Endodermal cell (in vitro differentiated cells): Measurements from ENCODE around the gene MPI. TPM values are rescaled to one million over a fixed set of nuclear protein-coding genes. Genes with fewer than 3 reads are reported as not detected.

Experiments used
- DNase-seq: peaks from one replicate; pipeline ENCODE4 v3.0.0-alpha.2; 2017
- H3K27ac ChIP-seq: 2 replicates; pipeline ENCODE4 v1.5.1; 2013; ENCODE audit warnings: mild to moderate bottlenecking, low read depth, low read length, moderate library complexity
- H3K27me3 ChIP-seq: 2 replicates; pipeline ENCODE4 v1.6.1; 2013; ENCODE audit warnings: mild to moderate bottlenecking, low read length, moderate library complexity; ENCODE audit not compliant: insufficient read depth, control insufficient read depth, poor library complexity, severe bottlenecking
- H3K36me3 ChIP-seq: 2 replicates; pipeline ENCODE4 v1.7.0; 2013; ENCODE audit warnings: mild to moderate bottlenecking, low read length, moderate library complexity; ENCODE audit not compliant: control insufficient read depth, insufficient read depth
- H3K4me1 ChIP-seq: one replicate; pipeline ENCODE4 v1.7.0; 2013; ENCODE audit warnings: low read length; ENCODE audit not compliant: control insufficient read depth, insufficient read depth
- H3K4me3 ChIP-seq: 2 replicates; pipeline ENCODE4 v1.5.1; 2013; ENCODE audit warnings: mild to moderate bottlenecking, low read length, moderate library complexity
- H3K9ac ChIP-seq: 2 replicates; pipeline ENCODE4 v1.6.1; 2013; ENCODE audit warnings: mild to moderate bottlenecking, low read length, moderate library complexity; ENCODE audit not compliant: poor library complexity, severe bottlenecking; ENCODE audit errors: extremely low read depth
- H3K9me3 ChIP-seq: 2 replicates; pipeline ENCODE4 v1.6.1; 2013; ENCODE audit warnings: mild to moderate bottlenecking, low read length, moderate library complexity; ENCODE audit not compliant: control insufficient read depth
- H3K27ac Mint-ChIP-seq: 2 replicates; pipeline ENCODE4 v1.8.0; 2020; ENCODE audit warnings: mixed read lengths
- H3K27me3 Mint-ChIP-seq: 2 replicates; pipeline ENCODE4 v1.8.0; 2021; ENCODE audit warnings: mild to moderate bottlenecking, mixed read lengths; ENCODE audit not compliant: insufficient read depth
- H3K36me3 Mint-ChIP-seq: 2 replicates; pipeline ENCODE4 v1.8.0; 2020; ENCODE audit warnings: low read depth, mixed read lengths
- H3K4me1 Mint-ChIP-seq: 2 replicates; pipeline ENCODE4 v1.8.0; 2020; ENCODE audit warnings: mixed read lengths
- H3K4me3 Mint-ChIP-seq: 2 replicates; pipeline ENCODE4 v1.8.0; 2020; ENCODE audit warnings: mild to moderate bottlenecking, moderate library complexity, mixed read lengths
- H3K9me3 Mint-ChIP-seq: 2 replicates; pipeline ENCODE4 v1.8.0; 2020; ENCODE audit warnings: mild to moderate bottlenecking, mixed read lengths
- whole genome bisulfite sequencing, 2 experiments: methylation state at CpG; one replicate each; pipeline versions ENCODE4 v1.1.5 to v1.1.7; 2013; ENCODE audit warnings: missing lambda C conversion rate in 2 of 2, mixed read lengths in 1 of 2; ENCODE audit not compliant: insufficient coverage in 1 of 2, insufficient read length in 1 of 2; 5-methylcytosine and 5-hydroxymethylcytosine counted together
- total RNA-seq, 2 donors: library from RNA; stranded (reverse); fragmentation: NEBNext Ultra II Directional in 1 of 2; extraction: Animal tissue kit (Norgen Biotek cat#: 25700) in 1 of 2; gene quantifications; 2 replicates in 1 of 2; 3 replicates in 1 of 2; pipeline ENCODE4 v1.2.1, GENCODE V29; 2021
- TF ChIP-seq, protein P1 (sequence below): fragments of 200-600 bp; sonication (generic); conservative IDR thresholded peaks from 2 replicates; pipeline ENCODE4 v1.5.0; 2021; ENCODE audit warnings: antibody characterized with exemption, mild to moderate bottlenecking

The MPI gene
- total RNA-seq, 2 donors from 2014 or later: 50.3 to 59.2 TPM

DNA sequence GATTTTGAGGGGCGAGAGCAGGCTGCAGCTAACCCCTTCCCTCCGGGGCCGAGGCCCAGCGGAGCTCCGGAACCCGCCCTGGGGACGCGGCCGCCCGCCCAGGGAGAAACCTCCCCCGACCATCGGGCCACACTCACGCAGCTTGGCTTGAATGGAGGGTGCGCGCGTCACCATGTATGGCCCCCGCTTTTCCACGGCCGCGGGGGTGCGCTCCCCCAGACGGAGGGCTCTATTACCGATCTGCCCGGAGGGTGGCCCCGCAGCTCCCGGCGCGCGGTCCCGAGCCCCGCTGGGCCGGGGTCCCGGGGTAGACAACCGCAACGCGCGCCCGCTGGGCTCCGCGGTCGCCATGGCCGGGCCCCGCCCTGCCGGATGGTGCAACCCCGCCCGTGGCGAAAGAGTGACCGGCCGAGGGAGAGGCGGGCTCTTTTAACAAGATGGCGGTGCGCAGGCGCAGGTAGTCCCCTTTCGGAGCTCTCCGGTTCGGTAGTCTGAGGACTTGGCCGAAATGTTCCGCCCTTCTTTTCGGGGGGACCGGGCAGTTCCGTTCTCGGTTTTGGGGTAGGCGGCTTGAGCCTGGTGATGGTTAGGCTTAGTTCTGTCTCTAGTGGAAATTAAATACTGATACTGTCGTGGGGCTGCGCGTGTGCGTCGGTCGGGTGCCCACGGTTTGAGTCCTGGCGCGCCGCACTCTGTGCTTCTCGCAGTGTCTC, 16.8 kb downstream of the MPI start, which contains the start of gene FAM219B:
TSS of gene FAM219B (minus strand) at position 402 of the 713 bp plus-strand sequence. CDS start at position 351, 51 bp downstream.
- H3K27me3 ChIP-seq: no peaks in the 10 kb centered on the region
- H3K36me3 ChIP-seq: peaks cover 43% of the 10 kb centered on the region
- no peaks in the 10 kb centered on the region for H3K9me3 ChIP-seq
- H3K4me3 ChIP-seq: peak within 1 kb of the TSS; percentile 87
- peak within 1 kb of the TSS; percentile 66 for H3K27ac ChIP-seq
- DNase-seq: peak; percentile 96
- Mint-ChIP-seq H3K9me3 (no peaks in the 10 kb centered on the region), H3K4me1 (peaks cover 17% of the 10 kb centered on the region), H3K36me3 (peaks cover 54% of the 10 kb centered on the region), H3K27me3 (no peaks in the 10 kb centered on the region), H3K4me3 (peak within 1 kb of the TSS; percentile 96), H3K27ac (peak within 1 kb of the TSS; percentile 97)
- peaks cover 10% of the 10 kb centered on the region for H3K4me1 ChIP-seq
- TF ChIP-seq, protein P1, sequence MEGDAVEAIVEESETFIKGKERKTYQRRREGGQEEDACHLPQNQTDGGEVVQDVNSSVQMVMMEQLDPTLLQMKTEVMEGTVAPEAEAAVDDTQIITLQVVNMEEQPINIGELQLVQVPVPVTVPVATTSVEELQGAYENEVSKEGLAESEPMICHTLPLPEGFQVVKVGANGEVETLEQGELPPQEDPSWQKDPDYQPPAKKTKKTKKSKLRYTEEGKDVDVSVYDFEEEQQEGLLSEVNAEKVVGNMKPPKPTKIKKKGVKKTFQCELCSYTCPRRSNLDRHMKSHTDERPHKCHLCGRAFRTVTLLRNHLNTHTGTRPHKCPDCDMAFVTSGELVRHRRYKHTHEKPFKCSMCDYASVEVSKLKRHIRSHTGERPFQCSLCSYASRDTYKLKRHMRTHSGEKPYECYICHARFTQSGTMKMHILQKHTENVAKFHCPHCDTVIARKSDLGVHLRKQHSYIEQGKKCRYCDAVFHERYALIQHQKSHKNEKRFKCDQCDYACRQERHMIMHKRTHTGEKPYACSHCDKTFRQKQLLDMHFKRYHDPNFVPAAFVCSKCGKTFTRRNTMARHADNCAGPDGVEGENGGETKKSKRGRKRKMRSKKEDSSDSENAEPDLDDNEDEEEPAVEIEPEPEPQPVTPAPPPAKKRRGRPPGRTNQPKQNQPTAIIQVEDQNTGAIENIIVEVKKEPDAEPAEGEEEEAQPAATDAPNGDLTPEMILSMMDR: no peak
- 0 to 1% methylated on average over 30 to 74 of the region's 74 CpGs for WGBS, 2 experiments
- H3K9ac ChIP-seq: peak within 1 kb of the TSS; percentile 78

DNA sequence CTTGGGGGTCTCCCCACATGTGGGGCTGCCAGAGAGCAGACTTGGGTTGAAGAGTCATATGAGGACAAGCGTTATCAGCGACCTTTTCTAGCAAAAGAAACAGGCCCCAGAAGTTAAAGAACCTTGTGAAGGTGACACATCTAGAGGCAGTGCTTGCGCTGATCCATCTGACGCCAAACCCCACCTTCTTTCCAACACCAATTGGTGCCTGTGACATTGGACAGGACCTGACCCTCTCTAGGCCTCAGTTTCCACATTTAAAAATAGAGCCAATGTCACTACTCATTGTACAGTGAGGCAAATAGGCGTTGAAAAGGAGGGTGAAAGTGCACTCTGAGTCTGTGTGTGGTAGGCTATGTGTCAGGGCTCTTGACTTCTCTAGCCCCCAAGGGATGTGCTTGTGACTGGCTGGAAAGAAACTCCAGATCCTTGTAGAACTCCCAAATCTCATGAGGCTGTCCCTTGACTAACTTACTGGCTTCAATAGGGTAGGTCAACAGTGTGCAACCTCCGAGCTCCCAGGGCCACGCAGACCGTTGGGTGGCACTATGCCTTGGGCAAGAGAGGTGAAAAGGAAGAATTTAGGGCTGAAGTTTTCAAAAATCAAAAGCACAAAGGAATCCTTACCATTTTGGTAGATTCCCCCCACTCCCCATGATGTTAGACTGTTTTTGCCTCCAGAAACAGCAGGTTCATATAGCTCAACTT, 17.5 kb downstream of the MPI start:
- Histone ChIP-seq H3K9me3 (no peaks in the 10 kb centered on the region), H3K27ac (no peak overlapping the region), H3K36me3 (peaks cover 44% of the 10 kb centered on the region), H3K4me3 (peak overlapping the region; percentile 87), H3K9ac (peak overlapping the region; percentile 78), H3K27me3 (no peaks in the 10 kb centered on the region), H3K4me1 (peaks cover 10% of the 10 kb centered on the region)
- Mint-ChIP-seq H3K4me1 (peaks cover 17% of the 10 kb centered on the region), H3K27me3 (no peaks in the 10 kb centered on the region), H3K4me3 (peak overlapping the region; percentile 96), H3K36me3 (peaks cover 51% of the 10 kb centered on the region), H3K9me3 (no peaks in the 10 kb centered on the region), H3K27ac (peak overlapping the region; percentile 97)
- TF ChIP-seq, protein P1: no peak
- no peak for DNase-seq
- WGBS, 2 experiments: 39 to 59% methylated on average over 4 to 8 of the region's 8 CpGs

DNA sequence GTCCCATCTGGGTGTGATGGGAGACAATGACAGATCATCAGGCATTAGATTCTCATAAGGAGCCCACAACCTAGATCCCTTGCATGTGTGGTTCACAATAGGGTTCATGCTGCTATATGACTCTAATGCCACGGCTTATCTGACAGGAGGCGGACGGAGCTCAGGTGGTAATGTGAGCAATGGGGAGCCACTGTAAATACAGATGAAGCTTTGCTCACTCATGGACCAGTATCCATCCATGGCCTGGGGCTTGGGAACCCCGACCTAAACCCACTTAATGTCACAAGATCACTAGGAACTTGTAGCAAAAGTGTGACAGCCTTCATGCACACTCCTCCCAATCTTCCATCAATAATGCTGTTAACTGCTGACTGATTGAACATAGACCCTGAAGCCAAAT, 18.8 kb downstream of the MPI start:
- H3K27ac Mint-ChIP-seq: no peak overlapping the region

More for the DNA sequence above, 18.8 kb downstream of the MPI start:
- Mint-ChIP-seq H3K4me1 (peaks cover 17% of the 10 kb centered on the region), H3K36me3 (peaks cover 48% of the 10 kb centered on the region), H3K27me3 (no peaks in the 10 kb centered on the region), H3K4me3 (no peak overlapping the region), H3K9me3 (no peaks in the 10 kb centered on the region)
- Histone ChIP-seq H3K9ac (no peak overlapping the region), H3K4me1 (peaks cover 10% of the 10 kb centered on the region), H3K36me3 (peaks cover 43% of the 10 kb centered on the region), H3K27ac (no peak overlapping the region), H3K27me3 (no peaks in the 10 kb centered on the region), H3K4me3 (no peak overlapping the region), H3K9me3 (no peaks in the 10 kb centered on the region)
- TF ChIP-seq, protein P1: no peak
- DNase-seq: no peak
- 95 to 100% methylated on average over 4 of the region's 4 CpGs for WGBS, 2 experiments
